Activated naive CD4-positive, alpha-beta T cell treated with anti-CD3 and anti-CD28 coated beads for 36 hours (primary cell): ENCODE measurements around the gene ZNF638. TPM values are rescaled to one million over a fixed set of nuclear protein-coding genes. Genes with fewer than 3 reads are reported as not detected.

Experiments
- CTCF ChIA-PET: fragments of 350-600 bp; sonication (Branson Sonifier 250); formaldehyde crosslinking; loops from one replicate; lab custom pipeline; 2021; ENCODE audit warnings: antibody characterized with exemption; lab: Charles Lee
- DNase-seq: peaks from one replicate; pipeline ENCODE4 v3.0.0-alpha.2; 2020
- H3K27ac Mint-ChIP-seq: one replicate; pipeline ENCODE4 v1.8.0; 2021; ENCODE audit warnings: mild to moderate bottlenecking, mixed read lengths
- H3K27me3 Mint-ChIP-seq: one replicate; pipeline ENCODE4 v1.8.0; 2021; ENCODE audit warnings: low read depth, mixed read lengths
- H3K36me3 Mint-ChIP-seq: one replicate; pipeline ENCODE4 v1.8.0; 2021; ENCODE audit warnings: low read depth, mixed read lengths
- H3K4me1 Mint-ChIP-seq: one replicate; pipeline ENCODE4 v1.8.0; 2021; ENCODE audit warnings: low read depth, mixed read lengths
- H3K4me3 Mint-ChIP-seq: one replicate; pipeline ENCODE4 v1.8.0; 2021; ENCODE audit warnings: mild to moderate bottlenecking, moderate library complexity, mixed read lengths
- H3K9me3 Mint-ChIP-seq: one replicate; pipeline ENCODE4 v1.8.0; 2021; ENCODE audit warnings: mixed read lengths
- intact Hi-C: fragments of 100-400 bp; cut with micrococcal nuclease; formaldehyde crosslinking; loops from one replicate; pipeline ENCODE4 v1.15.1; 2023
- total RNA-seq, 2 experiments: library from RNA; stranded (reverse); gene quantifications; one replicate each; pipeline ENCODE4 v1.2.3, GENCODE V29; 2021

The ZNF638 gene
- total RNA-seq, 2 experiments from 2014 or later: 79.8 to 84.0 TPM

GRCh38 chr2:71460056-71460455 lies 128.5 kb downstream of the ZNF638 start:
- Mint-ChIP-seq H3K27ac (no peak overlapping the region), H3K9me3 (no peaks in the 10 kb centered on the region), H3K4me3 (no peak overlapping the region), H3K27me3 (peaks cover 20% of the 10 kb centered on the region), H3K36me3 (no peaks in the 10 kb centered on the region), H3K4me1 (no peaks in the 10 kb centered on the region)
- intact Hi-C loops: no loop called here
- CTCF ChIA-PET: interaction anchor here (0.9 to 4.7 kb wide), 6 partner anchors 9 to 87 kb away, joined by 3 to 70 read pairs (median 4); no protein-coding TSS in a partner anchor
- DNase-seq: no peak

- intact Hi-C loops: loop anchor here (1.0 kb wide), 1 partner anchor 50 kb away; no protein-coding TSS in a partner anchor
- Mint-ChIP-seq H3K4me3 (no peak overlapping the region), H3K27ac (no peak overlapping the region), H3K27me3 (peaks cover 15% of the 10 kb centered on the region), H3K36me3 (no peaks in the 10 kb centered on the region), H3K9me3 (no peaks in the 10 kb centered on the region), H3K4me1 (no peaks in the 10 kb centered on the region)
- DNase-seq: no peak
- CTCF ChIA-PET: interaction anchor here (0.6 to 4.7 kb wide), 11 partner anchors 9 to 161 kb away, joined by 3 to 70 read pairs (median 3); no protein-coding TSS in a partner anchor
These were observed 129.2 kb downstream of the ZNF638 start for GRCh38 chr2:71460595-71461303.

- no peak for DNase-seq
- H3K4me1 Mint-ChIP-seq: no peaks in the 10 kb centered on the region
- no peaks in the 10 kb centered on the region for H3K36me3 Mint-ChIP-seq
- CTCF ChIA-PET: interaction anchor here (0.6 to 4.7 kb wide), 8 partner anchors 8 to 161 kb away, joined by 3 to 70 read pairs (median 4); no protein-coding TSS in a partner anchor
- H3K4me3 Mint-ChIP-seq: no peak overlapping the region
- H3K27me3 Mint-ChIP-seq: peaks cover 11% of the 10 kb centered on the region
- no peak overlapping the region for H3K27ac Mint-ChIP-seq
- no peaks in the 10 kb centered on the region for H3K9me3 Mint-ChIP-seq
- intact Hi-C loops: loop anchor here (1.0 kb wide), 1 partner anchor 49 kb away; no protein-coding TSS in a partner anchor
These were observed 129.7 kb downstream of the ZNF638 start for GRCh38 chr2:71461304-71461671.

GRCh38 chr2:71462056-71462605 lies 130.5 kb downstream of the ZNF638 start:
- DNase-seq: no peak
- Mint-ChIP-seq H3K9me3 (no peaks in the 10 kb centered on the region), H3K27me3 (peaks cover 10% of the 10 kb centered on the region), H3K4me3 (no peak overlapping the region), H3K36me3 (no peaks in the 10 kb centered on the region), H3K27ac (no peak overlapping the region), H3K4me1 (peaks cover 4% of the 10 kb centered on the region)
- intact Hi-C loops: no loop called here
- CTCF ChIA-PET: interaction anchor here (0.7 to 4.7 kb wide), 6 partner anchors 8 to 174 kb away, joined by 3 to 70 read pairs (median 5); no protein-coding TSS in a partner anchor

- Mint-ChIP-seq H3K36me3 (no peaks in the 10 kb centered on the region), H3K27ac (no peak overlapping the region), H3K4me3 (no peak overlapping the region), H3K27me3 (peaks cover 10% of the 10 kb centered on the region), H3K9me3 (no peaks in the 10 kb centered on the region), H3K4me1 (peaks cover 5% of the 10 kb centered on the region)
- CTCF ChIA-PET: interaction anchor here (0.7 to 4.7 kb wide), 4 partner anchors 7 to 174 kb away, joined by 4 to 70 read pairs (median 8); no protein-coding TSS in a partner anchor
- no peak for DNase-seq
- intact Hi-C loops: no loop called here
These were observed 131.2 kb downstream of the ZNF638 start for GRCh38 chr2:71462641-71463341.

- CTCF ChIA-PET: interaction anchor here (1.5 to 4.7 kb wide), 2 partner anchors 46 to 47 kb away, joined by 6 to 70 read pairs; no protein-coding TSS in a partner anchor
These were observed 131.7 kb downstream of the ZNF638 start for GRCh38 chr2:71463342-71463654.

GRCh38 chr2:71464389-71464788 lies 132.8 kb downstream of the ZNF638 start:
- CTCF ChIA-PET: interaction anchor here (0.5 to 1.5 kb wide), 2 partner anchors 46 to 1357 kb away, joined by 3 to 6 read pairs; no protein-coding TSS in a partner anchor
- DNase-seq: no peak
- peaks cover 21% of the 10 kb centered on the region for H3K27me3 Mint-ChIP-seq
- H3K36me3 Mint-ChIP-seq: no peaks in the 10 kb centered on the region
- H3K9me3 Mint-ChIP-seq: no peaks in the 10 kb centered on the region
- no peak overlapping the region for H3K27ac Mint-ChIP-seq
- no peak overlapping the region for H3K4me3 Mint-ChIP-seq
- intact Hi-C loops: no loop called here
- H3K4me1 Mint-ChIP-seq: peaks cover 5% of the 10 kb centered on the region

More at GRCh38 chr2:71463342-71463654, 131.7 kb downstream of the ZNF638 start:
- DNase-seq: no peak
- Mint-ChIP-seq H3K27ac (no peak overlapping the region), H3K4me1 (peaks cover 5% of the 10 kb centered on the region), H3K4me3 (no peak overlapping the region), H3K9me3 (no peaks in the 10 kb centered on the region), H3K27me3 (peaks cover 15% of the 10 kb centered on the region), H3K36me3 (no peaks in the 10 kb centered on the region)
- intact Hi-C loops: no loop called here

GRCh38 chr2:71465356-71465755 lies 133.8 kb downstream of the ZNF638 start:
- no peak overlapping the region for H3K4me3 Mint-ChIP-seq
- no peak for DNase-seq
- H3K9me3 Mint-ChIP-seq: no peaks in the 10 kb centered on the region
- CTCF ChIA-PET: no interaction called here
- H3K4me1 Mint-ChIP-seq: peaks cover 5% of the 10 kb centered on the region
- no peak overlapping the region for H3K27ac Mint-ChIP-seq
- intact Hi-C loops: no loop called here
- peaks cover 21% of the 10 kb centered on the region for H3K27me3 Mint-ChIP-seq
- H3K36me3 Mint-ChIP-seq: no peaks in the 10 kb centered on the region

- H3K27ac Mint-ChIP-seq: no peak overlapping the region
- no peaks in the 10 kb centered on the region for H3K9me3 Mint-ChIP-seq
- intact Hi-C loops: no loop called here
- H3K36me3 Mint-ChIP-seq: no peaks in the 10 kb centered on the region
- no peak for DNase-seq
- no peak overlapping the region for H3K4me3 Mint-ChIP-seq
- peaks cover 23% of the 10 kb centered on the region for H3K27me3 Mint-ChIP-seq
- H3K4me1 Mint-ChIP-seq: peaks cover 5% of the 10 kb centered on the region
- CTCF ChIA-PET: no interaction called here
These were observed 134.3 kb downstream of the ZNF638 start for GRCh38 chr2:71465961-71466300.

GRCh38 chr2:71466301-71467179 lies 135.0 kb downstream of the ZNF638 start:
- no peak overlapping the region for H3K27ac Mint-ChIP-seq
- peak overlapping the region; percentile 72 for H3K4me3 Mint-ChIP-seq
- peaks cover 5% of the 10 kb centered on the region for H3K4me1 Mint-ChIP-seq
- no peaks in the 10 kb centered on the region for H3K36me3 Mint-ChIP-seq
- intact Hi-C loops: no loop called here
- DNase-seq: peak; percentile 12
- peaks cover 23% of the 10 kb centered on the region for H3K27me3 Mint-ChIP-seq
- H3K9me3 Mint-ChIP-seq: no peaks in the 10 kb centered on the region
- CTCF ChIA-PET: interaction anchor here (0.9 kb wide), 1 partner anchor 167 kb away, joined by 3 read pairs; no protein-coding TSS in a partner anchor

GRCh38 chr2:71467180-71467815 lies 135.7 kb downstream of the ZNF638 start:
- Mint-ChIP-seq H3K4me1 (peaks cover 5% of the 10 kb centered on the region), H3K27ac (no peak overlapping the region), H3K9me3 (no peaks in the 10 kb centered on the region), H3K27me3 (peaks cover 23% of the 10 kb centered on the region), H3K36me3 (no peaks in the 10 kb centered on the region), H3K4me3 (peak overlapping the region; percentile 72)
- CTCF ChIA-PET: interaction anchor here (0.8 to 1.1 kb wide), 3 partner anchors 136 to 169 kb away, joined by 3 to 4 read pairs (median 3); partner anchors contain the start of gene ZNF638
- intact Hi-C loops: no loop called here
- DNase-seq: no peak
